Cardiac muscle cell (in vitro differentiated cells and primary cell): ENCODE data around the gene SPIRE2. TPM values are rescaled to one million over a fixed set of nuclear protein-coding genes. Genes with fewer than 3 reads are reported as not detected.
"Not testable (repeated sequence)": the region's sequence is repeated elsewhere in the genome, so short reads cannot be mapped to it uniquely, and the experiment has no call there.

Experiments
- DNase-seq, 2 donors: peaks; one replicate each; pipeline versions ENCODE4 v3.0.0 to v3.0.0-alpha.2; 2010 to 2017; ENCODE audit warnings: low read depth in 1 of 2, low spot score in 1 of 2
- H3K27ac ChIP-seq: fragments of 200-600 bp; sonication (generic); 2 replicates; pipeline ENCODE4 v1.5.1; 2016
- H3K27me3 ChIP-seq: fragments of 200-600 bp; sonication (generic); 2 replicates; pipeline ENCODE4 v1.6.0; 2016; ENCODE audit warnings: control low read depth
- H3K36me3 ChIP-seq: fragments of 200-600 bp; sonication (generic); 2 replicates; pipeline ENCODE4 v1.5.1; 2016; ENCODE audit warnings: control low read depth
- H3K4me1 ChIP-seq: fragments of 200-600 bp; sonication (generic); 2 replicates; pipeline ENCODE4 v1.8.1; 2017; ENCODE audit warnings: low read depth, mild to moderate bottlenecking, mixed run types
- H3K4me3 ChIP-seq: fragments of 200-600 bp; sonication (generic); 2 replicates; pipeline ENCODE4 v1.5.1; 2016; ENCODE audit warnings: mild to moderate bottlenecking
- H3K9me3 ChIP-seq: fragments of 200-600 bp; sonication (generic); 2 replicates; pipeline ENCODE4 v1.5.1; 2017; ENCODE audit warnings: low read depth, mild to moderate bottlenecking, control low read depth
- polyA plus RNA-seq: library from polyadenylated mRNA; unstranded; fragments of >200 nt; fragmentation: Nextera tagmentation; extraction: Ambion mirVana; gene quantifications from 2 replicates; pipeline ENCODE4 v1.2.1, GENCODE V29; 2016
- total RNA-seq: library from RNA; depleted of rRNA; stranded (reverse); fragments of >200 nt; gene quantifications from 2 replicates; pipeline ENCODE4 v1.2.3, GENCODE V29; 2016
- TF ChIP-seq, protein P1 (sequence below): IDR thresholded peaks from 2 replicates; pipeline ENCODE4 v1.5.1; 2012; ENCODE audit warnings: low read depth, mild to moderate bottlenecking, low read length

The SPIRE2 gene
- total and polyA plus RNA-seq, 2 experiments from 2014 or later, result 3.8 to 7.8 TPM

DNA sequence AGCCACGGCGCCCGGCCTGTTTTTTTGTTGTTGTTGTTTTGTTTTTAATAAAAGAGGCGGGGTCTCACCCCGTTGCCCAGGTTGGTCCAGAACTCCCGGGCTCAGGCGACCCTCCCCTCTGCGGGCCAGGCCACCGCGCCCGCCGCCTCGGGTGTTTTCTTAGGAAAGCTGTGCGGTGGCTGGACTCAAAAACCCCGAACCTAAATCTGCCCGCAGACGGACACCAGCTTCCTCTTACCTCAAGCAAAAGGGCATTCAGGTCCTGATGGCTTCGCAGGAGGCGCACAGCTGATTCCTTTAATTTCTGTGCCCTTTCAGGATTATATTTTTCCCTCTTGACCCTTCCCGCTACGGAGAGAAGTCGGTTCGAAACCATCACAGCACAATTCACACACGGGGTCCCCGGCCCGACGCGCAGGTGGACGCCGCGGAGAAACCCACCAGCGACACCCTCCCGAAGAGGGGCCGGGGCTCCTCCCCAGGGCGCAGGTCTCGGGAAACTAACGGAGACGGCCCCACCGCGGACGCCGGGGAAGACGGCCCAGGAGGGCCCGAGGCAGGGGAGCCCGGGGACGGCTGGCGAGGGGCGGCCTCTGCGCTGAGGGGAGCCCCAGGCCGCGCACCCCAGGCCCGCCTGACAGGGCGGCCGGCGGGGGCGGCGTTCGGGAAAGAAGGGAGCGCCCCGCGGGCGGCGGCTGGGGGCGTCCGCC is 12.5 kb upstream of the SPIRE2 start:
- Histone ChIP-seq H3K4me3 (peak overlapping the region; percentile 40), H3K27me3 (no peaks in the 10 kb centered on the region), H3K27ac (no peak overlapping the region), H3K4me1 (no peaks in the 10 kb centered on the region), H3K9me3 (no peaks in the 10 kb centered on the region), H3K36me3 (no peaks in the 10 kb centered on the region)
- TF ChIP-seq, protein P1, sequence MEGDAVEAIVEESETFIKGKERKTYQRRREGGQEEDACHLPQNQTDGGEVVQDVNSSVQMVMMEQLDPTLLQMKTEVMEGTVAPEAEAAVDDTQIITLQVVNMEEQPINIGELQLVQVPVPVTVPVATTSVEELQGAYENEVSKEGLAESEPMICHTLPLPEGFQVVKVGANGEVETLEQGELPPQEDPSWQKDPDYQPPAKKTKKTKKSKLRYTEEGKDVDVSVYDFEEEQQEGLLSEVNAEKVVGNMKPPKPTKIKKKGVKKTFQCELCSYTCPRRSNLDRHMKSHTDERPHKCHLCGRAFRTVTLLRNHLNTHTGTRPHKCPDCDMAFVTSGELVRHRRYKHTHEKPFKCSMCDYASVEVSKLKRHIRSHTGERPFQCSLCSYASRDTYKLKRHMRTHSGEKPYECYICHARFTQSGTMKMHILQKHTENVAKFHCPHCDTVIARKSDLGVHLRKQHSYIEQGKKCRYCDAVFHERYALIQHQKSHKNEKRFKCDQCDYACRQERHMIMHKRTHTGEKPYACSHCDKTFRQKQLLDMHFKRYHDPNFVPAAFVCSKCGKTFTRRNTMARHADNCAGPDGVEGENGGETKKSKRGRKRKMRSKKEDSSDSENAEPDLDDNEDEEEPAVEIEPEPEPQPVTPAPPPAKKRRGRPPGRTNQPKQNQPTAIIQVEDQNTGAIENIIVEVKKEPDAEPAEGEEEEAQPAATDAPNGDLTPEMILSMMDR, result no peak
- DNase-seq, result peak in 1 of 2 donors; percentile 35

DNA sequence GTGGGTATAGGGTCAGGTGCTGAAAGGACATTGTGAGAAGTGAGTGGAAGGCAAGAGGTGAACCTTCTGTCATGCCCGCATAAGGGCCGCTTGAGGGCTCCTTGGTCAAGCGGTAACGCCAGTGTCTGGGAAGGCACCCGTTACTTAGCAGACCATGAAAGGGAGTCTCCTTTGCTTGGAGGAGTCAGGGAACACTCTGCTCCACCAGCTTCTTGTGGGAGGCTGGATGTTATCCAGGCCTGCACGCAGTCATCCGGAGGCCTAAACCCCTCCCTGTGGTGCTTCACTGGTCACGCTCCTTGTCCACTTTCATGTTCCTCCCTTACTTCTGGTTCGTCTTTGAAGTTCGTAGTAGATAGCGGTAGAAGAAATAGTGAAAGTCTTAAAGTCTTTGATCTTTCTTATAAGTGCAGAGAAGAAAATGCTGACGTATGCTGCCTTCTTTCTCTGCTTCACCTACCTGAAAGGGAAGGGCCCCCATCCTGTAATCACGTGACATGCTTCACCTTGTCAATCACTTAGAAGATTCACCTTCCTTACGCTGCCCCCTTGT is 9.3 kb upstream of the SPIRE2 start:
- not testable (repeated sequence) for H3K36me3 ChIP-seq, H3K27me3 ChIP-seq, H3K4me3 ChIP-seq, H3K9me3 ChIP-seq, H3K27ac ChIP-seq, H3K4me1 ChIP-seq
- DNase-seq, result peak in 1 of 2 donors; percentile 45

DNA sequence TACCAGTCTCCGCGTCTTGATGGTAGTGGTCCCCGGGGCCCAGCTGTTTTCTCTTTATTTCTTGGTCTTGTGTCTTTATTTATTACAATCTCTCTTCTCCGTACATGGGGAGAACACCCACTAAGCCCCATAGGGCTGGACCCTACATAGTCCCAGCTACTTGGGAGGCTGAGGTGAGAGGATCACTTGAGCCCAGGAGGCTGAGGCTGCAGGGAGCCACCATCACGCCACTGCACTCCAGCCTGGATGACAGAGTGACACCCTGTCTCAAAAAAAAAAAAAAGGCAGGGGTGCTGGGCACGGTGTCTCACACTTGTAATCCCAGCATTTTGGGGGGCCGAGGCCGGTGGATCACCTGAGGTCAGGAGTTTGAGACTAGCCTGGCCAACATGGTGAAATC is 8.8 kb upstream of the SPIRE2 start:
- not testable (repeated sequence) for H3K4me1 ChIP-seq, H3K9me3 ChIP-seq, H3K27me3 ChIP-seq, H3K4me3 ChIP-seq, H3K27ac ChIP-seq, H3K36me3 ChIP-seq, DNase-seq

DNA sequence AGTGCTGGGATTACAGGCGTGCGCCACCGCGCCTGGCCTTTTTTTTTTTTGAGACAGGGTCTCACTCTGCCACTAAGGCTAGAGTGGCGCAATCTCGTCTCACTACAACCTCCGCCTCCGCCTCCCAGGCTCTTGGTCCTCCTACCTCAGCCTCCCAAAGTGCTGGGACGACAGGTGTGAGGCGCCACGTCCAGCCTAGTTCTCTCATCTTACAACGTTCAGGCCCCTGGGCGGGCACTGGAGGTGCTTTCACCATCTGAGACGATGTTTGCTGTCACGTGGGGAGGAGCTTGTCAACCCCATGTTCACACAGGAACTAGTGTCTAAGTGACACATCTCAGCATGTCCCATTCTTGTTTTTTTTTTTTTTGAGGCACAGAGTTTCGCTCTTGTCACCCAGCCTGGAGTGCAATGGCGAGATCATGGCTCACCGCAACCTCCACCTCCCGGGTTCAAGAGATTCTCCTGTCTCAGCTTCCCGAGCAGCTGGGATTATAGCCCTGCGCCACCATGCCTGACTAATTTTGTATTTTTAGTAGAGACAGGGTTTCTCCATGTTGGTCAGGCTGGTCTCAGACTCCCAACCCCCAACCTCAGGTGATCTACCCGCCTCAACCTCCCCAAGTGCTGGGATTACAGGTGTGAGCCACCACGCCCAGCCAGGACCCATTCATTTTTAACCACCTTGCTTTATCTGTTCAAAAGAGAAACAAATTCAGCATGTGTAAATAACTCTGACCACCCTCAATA is 6.7 kb upstream of the SPIRE2 start:
- Histone ChIP-seq H3K27ac (peak overlapping the region; percentile 33), H3K4me1 (peaks cover 5% of the 10 kb centered on the region), H3K4me3 (no peak overlapping the region), H3K9me3 (no peaks in the 10 kb centered on the region), H3K36me3 (no peaks in the 10 kb centered on the region), H3K27me3 (no peaks in the 10 kb centered on the region)
- DNase-seq, result no peak
- TF ChIP-seq, protein P1, result no peak

DNA sequence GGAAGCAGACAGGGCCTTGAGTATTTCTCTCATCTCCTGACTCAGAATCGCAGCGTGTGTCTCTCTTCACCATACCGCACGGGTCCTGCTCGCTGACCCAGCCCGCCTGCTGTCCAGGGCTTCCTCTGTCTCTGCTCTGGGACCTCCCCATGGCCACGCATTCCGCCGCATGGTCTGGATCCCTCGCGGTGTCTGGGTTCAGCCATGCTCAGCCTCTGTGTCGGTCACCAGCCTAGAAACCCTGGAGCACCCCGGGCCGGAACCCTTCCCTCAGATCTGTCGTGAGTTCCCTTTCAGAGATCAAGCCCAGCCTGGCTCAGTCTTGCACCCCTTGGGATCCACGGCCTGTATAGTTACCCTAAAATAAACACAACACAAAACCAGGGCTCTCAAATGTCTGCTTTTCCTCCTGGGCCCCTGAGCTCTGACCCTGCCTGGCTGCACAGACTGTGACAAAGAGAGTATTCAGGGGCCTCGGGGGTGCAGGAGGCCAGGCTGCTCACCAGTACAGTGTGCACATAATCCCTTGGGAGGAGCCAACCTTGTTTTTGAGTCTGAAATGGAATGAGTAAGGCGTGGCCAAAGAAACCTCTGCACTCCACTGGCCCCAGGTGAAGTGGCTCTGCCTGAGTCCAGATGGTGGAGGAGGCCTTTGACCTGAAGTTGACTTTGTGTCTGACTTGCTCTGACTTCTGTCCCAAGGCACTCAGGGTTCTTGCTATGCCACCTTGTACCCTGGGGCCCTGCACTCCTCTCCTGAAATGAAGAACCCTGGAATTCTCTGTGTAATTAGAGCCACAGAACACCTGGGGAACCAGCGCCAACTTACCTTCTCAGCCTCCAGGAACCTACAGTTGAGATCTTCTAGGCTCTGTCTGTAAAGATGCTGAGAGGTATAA is 5.8 kb upstream of the SPIRE2 start:
- TF ChIP-seq, protein P1, result no peak
- Histone ChIP-seq H3K27me3 (no peaks in the 10 kb centered on the region), H3K9me3 (no peaks in the 10 kb centered on the region), H3K4me1 (peaks cover 7% of the 10 kb centered on the region), H3K27ac (peak overlapping the region; percentile 33), H3K4me3 (no peak overlapping the region), H3K36me3 (no peaks in the 10 kb centered on the region)
- peak in 1 of 2 donors; percentile 43 for DNase-seq

DNA sequence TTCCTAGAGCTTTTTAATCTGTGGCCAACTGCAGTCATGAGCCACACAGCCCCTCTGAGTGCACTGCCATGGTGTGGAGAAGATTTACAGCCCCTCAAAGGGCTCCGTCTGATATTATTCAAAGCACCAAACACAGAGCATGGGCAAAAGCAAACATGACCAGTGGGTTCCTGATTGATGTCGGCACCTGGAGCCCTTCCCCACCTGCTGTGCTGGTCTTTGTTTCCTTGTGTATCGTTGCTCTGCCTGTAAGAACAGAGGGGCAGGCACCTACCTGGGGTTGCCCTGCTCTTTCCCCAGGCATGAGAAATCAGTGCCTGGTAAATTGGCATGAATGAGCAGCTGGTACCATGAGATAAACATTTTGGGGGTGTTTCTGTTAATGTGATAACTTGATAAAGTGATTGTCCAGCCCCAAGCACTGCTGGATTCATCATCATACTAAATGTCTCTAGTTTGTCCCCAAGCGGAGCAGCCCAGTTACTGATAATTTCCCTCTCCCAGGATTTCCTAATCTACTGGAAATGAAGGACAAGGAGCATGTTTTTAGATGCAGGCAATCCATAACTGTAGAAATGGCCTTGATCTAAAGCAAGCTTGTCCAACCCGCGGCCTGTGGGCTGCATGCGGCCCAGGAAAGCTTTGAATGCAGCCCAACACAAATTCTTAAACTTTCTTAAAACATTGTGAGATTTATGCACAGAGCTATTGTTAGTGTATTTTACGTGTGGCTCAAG is 5.0 kb upstream of the SPIRE2 start:
- DNase-seq, result no peak
- Histone ChIP-seq H3K4me3 (no peak overlapping the region), H3K4me1 (peaks cover 10% of the 10 kb centered on the region), H3K9me3 (no peaks in the 10 kb centered on the region), H3K27ac (peak overlapping the region; percentile 33), H3K27me3 (no peaks in the 10 kb centered on the region), H3K36me3 (no peaks in the 10 kb centered on the region)
- TF ChIP-seq, protein P1, result no peak

DNA sequence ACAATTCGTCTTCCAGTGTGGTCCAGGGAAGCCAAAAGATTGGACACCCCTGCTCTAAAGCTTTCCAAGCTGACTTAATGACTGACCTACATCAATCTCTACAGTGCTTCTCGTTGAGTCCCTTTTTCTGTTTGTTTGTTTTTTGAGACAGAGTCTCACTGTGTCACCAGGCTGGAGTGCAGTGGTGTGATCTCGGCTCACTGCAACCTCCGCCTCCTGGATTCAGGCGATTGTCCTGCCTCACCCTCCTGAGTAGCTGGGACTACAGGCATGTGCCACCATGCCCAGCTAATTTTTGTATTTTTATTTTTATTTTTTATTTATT is 4.5 kb upstream of the SPIRE2 start:
- H3K9me3 ChIP-seq, H3K4me1 ChIP-seq, H3K27ac ChIP-seq, DNase-seq, H3K4me3 ChIP-seq, H3K36me3 ChIP-seq, H3K27me3 ChIP-seq: not testable (repeated sequence)
